MM.1S (cell line): ENCODE measurements around the gene PTGER1.

ENCODE experiments used
- DNase-seq: peaks from one replicate; pipeline ENCODE4 v3.0.0-alpha.2; 2015
- H2AFZ ChIP-seq: fragments of 300-600 bp; sonication (generic); 2 replicates; pipeline ENCODE4 v1.6.0; 2016; ENCODE audit warnings: antibody characterized with exemption, low read length
- H3F3A ChIP-seq: fragments of 300-600 bp; sonication (generic); 2 replicates; pipeline ENCODE4 v1.6.1; 2016; ENCODE audit warnings: mild to moderate bottlenecking, antibody characterized with exemption, low read length, moderate library complexity, mixed read lengths; ENCODE audit not compliant: insufficient read depth
- H3K27ac ChIP-seq: fragments of 300-600 bp; sonication (generic); 2 replicates; pipeline ENCODE4 v1.5.1; 2016; ENCODE audit warnings: mild to moderate bottlenecking, low read length
- H3K27me3 ChIP-seq: fragments of 300-600 bp; sonication (generic); replicated peaks from 2 replicates; pipeline ENCODE4 v1.6.0; 2016; ENCODE audit warnings: low read length; ENCODE audit not compliant: insufficient read depth
- H3K36me3 ChIP-seq: fragments of 300-600 bp; sonication (generic); replicated peaks from 2 replicates; pipeline ENCODE4 v1.6.1; 2016; ENCODE audit warnings: mild to moderate bottlenecking, low read length, mixed read lengths; ENCODE audit not compliant: insufficient read depth
- H3K4me1 ChIP-seq: fragments of 300-600 bp; sonication (generic); 2 replicates; pipeline ENCODE4 v1.6.1; 2016; ENCODE audit warnings: low read length, mixed read lengths
- H3K4me2 ChIP-seq: fragments of 300-600 bp; sonication (generic); 2 replicates; pipeline ENCODE4 v1.6.0; 2016; ENCODE audit warnings: low read depth, low read length
- H3K4me3 ChIP-seq: fragments of 300-600 bp; sonication (generic); 2 replicates; pipeline ENCODE4 v1.5.1; 2016; ENCODE audit warnings: low read length, mixed read lengths
- H3K79me2 ChIP-seq: fragments of 300-600 bp; sonication (generic); 2 replicates; pipeline ENCODE4 v1.6.1; 2016; ENCODE audit warnings: mixed run types, low read length, mixed read lengths
- H3K9ac ChIP-seq: fragments of 300-600 bp; sonication (generic); 2 replicates; pipeline ENCODE4 v1.6.1; 2016; ENCODE audit warnings: low read length, mixed read lengths
- H3K9me2 ChIP-seq: fragments of 300-600 bp; sonication (generic); replicated peaks from 2 replicates; pipeline ENCODE4 v1.6.1; 2016; ENCODE audit warnings: mild to moderate bottlenecking, low read length, mixed read lengths; ENCODE audit not compliant: insufficient read depth
- H3K9me3 ChIP-seq: fragments of 300-600 bp; sonication (generic); replicated peaks from 2 replicates; pipeline ENCODE4 v1.6.1; 2016; ENCODE audit warnings: mild to moderate bottlenecking, low read length, mixed read lengths; ENCODE audit not compliant: insufficient read depth
- H4K20me1 ChIP-seq: fragments of 300-600 bp; sonication (generic); 2 replicates; pipeline ENCODE4 v1.6.1; 2016; ENCODE audit warnings: mild to moderate bottlenecking, low read length, moderate library complexity, mixed read lengths; ENCODE audit not compliant: insufficient read depth
- CTCF ChIP-seq: fragments of 300-600 bp; sonication (generic); IDR thresholded peaks from 2 replicates; pipeline ENCODE4 v1.5.1; 2016; ENCODE audit warnings: antibody characterized with exemption, low read length, mixed read lengths
- EZH2 ChIP-seq: fragments of 300-600 bp; sonication (generic); optimal IDR thresholded peaks from 2 replicates; pipeline ENCODE3; 2017; ENCODE audit warnings: low read depth, mild to moderate bottlenecking, antibody characterized with exemption, low read length, mixed read lengths
- EZH2phosphoT487 ChIP-seq: fragments of 300-600 bp; sonication (generic); IDR thresholded peaks from 2 replicates; pipeline ENCODE4 v1.6.1; 2018; ENCODE audit warnings: antibody characterized with exemption, low read length

Gene PTGER1

GRCh38 chr19:14472202-14472938 lies 2.8 kb downstream of the PTGER1 start:
- TF ChIP-seq CTCF (peak; percentile 77), EZH2 (no peak), EZH2phosphoT487 (no peak)
- no peak overlapping the region for H3K27ac ChIP-seq
- H3K4me3 ChIP-seq = peak overlapping the region; percentile 23
- H3K9me2 ChIP-seq = no peaks in the 10 kb centered on the region
- H4K20me1 ChIP-seq = no peaks in the 10 kb centered on the region
- H3K79me2 ChIP-seq = no peaks in the 10 kb centered on the region
- no peaks in the 10 kb centered on the region for H3K4me1 ChIP-seq
- no peaks in the 10 kb centered on the region for H3K36me3 ChIP-seq
- no peaks in the 10 kb centered on the region for H3K9me3 ChIP-seq
- peak; percentile 27 for DNase-seq
- no peak overlapping the region for H2AFZ ChIP-seq
- H3K27me3 ChIP-seq = peaks cover 43% of the 10 kb centered on the region
- peak overlapping the region; percentile 75 for H3K4me2 ChIP-seq
- no peak overlapping the region for H3K9ac ChIP-seq
- no peaks in the 10 kb centered on the region for H3F3A ChIP-seq

GRCh38 chr19:14471436-14472187 lies 3.5 kb downstream of the PTGER1 start:
- Histone ChIP-seq H3K9ac (no peak overlapping the region), H3K4me3 (no peak overlapping the region), H3K4me2 (peak overlapping the region; percentile 75; the same call in 1 of the 2 replicates)

More at GRCh38 chr19:14471436-14472187, 3.5 kb downstream of the PTGER1 start:
- TF ChIP-seq CTCF (no peak), EZH2phosphoT487 (no peak), EZH2 (no peak)
- no peak overlapping the region for H2AFZ ChIP-seq
- no peak for DNase-seq
- H3K36me3 ChIP-seq = no peaks in the 10 kb centered on the region
- no peak overlapping the region for H3K27ac ChIP-seq
- H4K20me1 ChIP-seq = no peaks in the 10 kb centered on the region
- no peaks in the 10 kb centered on the region for H3F3A ChIP-seq
- no peaks in the 10 kb centered on the region for H3K79me2 ChIP-seq
- no peaks in the 10 kb centered on the region for H3K9me2 ChIP-seq
- H3K4me1 ChIP-seq = no peaks in the 10 kb centered on the region
- no peaks in the 10 kb centered on the region for H3K9me3 ChIP-seq
- H3K27me3 ChIP-seq = peaks cover 37% of the 10 kb centered on the region
